IPS-20b (cell line): ENCODE results near the gene CNTN4.

Experiments
- H3K27ac ChIP-seq: one replicate; pipeline ENCODE4 v1.5.1; 2013; ENCODE audit warnings: low read length
- H3K27me3 ChIP-seq: 2 replicates; pipeline ENCODE4 v1.6.1; 2013; ENCODE audit warnings: mild to moderate bottlenecking, low read length, inconsistent platforms; ENCODE audit not compliant: insufficient read depth
- H3K36me3 ChIP-seq: 2 replicates; pipeline ENCODE4 v1.6.1; 2013; ENCODE audit warnings: low read depth, mild to moderate bottlenecking, inconsistent platforms, low read length, moderate library complexity; ENCODE audit not compliant: insufficient read depth
- H3K4me1 ChIP-seq: 2 replicates; pipeline ENCODE4 v1.6.1; 2013; ENCODE audit warnings: mild to moderate bottlenecking, control low read depth, inconsistent platforms, low read length, moderate library complexity; ENCODE audit not compliant: insufficient read depth
- H3K4me3 ChIP-seq: 2 replicates; pipeline ENCODE4 v1.5.1; 2013; ENCODE audit warnings: mild to moderate bottlenecking, low read length, inconsistent platforms
- H3K9ac ChIP-seq: 2 replicates; pipeline ENCODE4 v1.6.1; 2013; ENCODE audit warnings: low read depth, mild to moderate bottlenecking, inconsistent platforms, low read length, moderate library complexity
- H3K9me3 ChIP-seq: 2 replicates; pipeline ENCODE4 v1.6.1; 2013; ENCODE audit warnings: mild to moderate bottlenecking, low read depth, low read length, inconsistent platforms; ENCODE audit not compliant: insufficient read depth

The CNTN4 gene

GRCh38 chr3:2995195-2995594 is 896.5 kb downstream of the CNTN4 start:
- Histone ChIP-seq H3K27me3 (no peaks in the 10 kb centered on the region), H3K27ac (no peak overlapping the region), H3K4me1 (peaks cover 2% of the 10 kb centered on the region; the same call in 1 of the 2 replicates), H3K9ac (no peak overlapping the region), H3K9me3 (no peaks in the 10 kb centered on the region), H3K4me3 (no peak overlapping the region), H3K36me3 (no peaks in the 10 kb centered on the region)

DNA sequence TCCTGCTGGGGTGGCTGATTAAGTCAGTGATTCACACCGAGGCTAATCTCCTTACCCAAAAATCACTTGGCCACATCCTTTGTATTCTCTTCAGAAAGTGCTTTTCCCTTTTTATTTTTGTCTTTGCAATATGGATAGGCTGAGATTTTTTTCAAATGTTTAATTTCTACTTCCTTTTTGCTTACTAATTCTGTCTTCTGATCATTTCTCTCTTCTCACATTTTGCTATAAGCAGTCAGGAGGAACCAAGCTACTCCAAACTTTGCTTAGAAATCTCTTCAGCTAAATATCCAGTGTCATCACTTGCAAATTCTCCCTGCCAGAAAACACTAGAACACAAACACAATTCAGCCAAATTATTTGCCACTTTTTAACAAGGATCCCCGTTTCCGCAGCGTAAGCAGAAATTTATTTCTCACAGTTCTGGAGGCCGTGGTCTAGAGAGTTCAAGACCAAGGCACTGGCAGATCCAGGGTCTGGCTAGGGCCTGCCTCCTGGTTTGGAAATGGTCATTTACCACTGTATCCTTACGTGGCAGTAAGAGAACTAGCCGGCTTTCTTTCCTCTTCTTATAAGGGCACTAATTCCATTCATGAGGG is 906.6 kb downstream of the CNTN4 start:
- Histone ChIP-seq H3K27me3 (no peaks in the 10 kb centered on the region; the same call in 1 of the 2 replicates), H3K9me3 (no peaks in the 10 kb centered on the region), H3K9ac (no peak overlapping the region), H3K27ac (no peak overlapping the region), H3K4me1 (peaks cover 8% of the 10 kb centered on the region), H3K4me3 (no peak overlapping the region), H3K36me3 (no peaks in the 10 kb centered on the region)

GRCh38 chr3:3013317-3014052 is 914.8 kb downstream of the CNTN4 start:
- Histone ChIP-seq H3K9me3 (no peaks in the 10 kb centered on the region), H3K4me1 (peaks cover 27% of the 10 kb centered on the region), H3K4me3 (no peak overlapping the region), H3K27ac (no peak overlapping the region), H3K27me3 (no peaks in the 10 kb centered on the region), H3K36me3 (no peaks in the 10 kb centered on the region), H3K9ac (no peak overlapping the region)

GRCh38 chr3:3015185-3016089 is 916.8 kb downstream of the CNTN4 start:
- Histone ChIP-seq H3K4me1 (peaks cover 23% of the 10 kb centered on the region), H3K27me3 (no peaks in the 10 kb centered on the region), H3K4me3 (no peak overlapping the region), H3K9ac (no peak overlapping the region), H3K9me3 (no peaks in the 10 kb centered on the region), H3K27ac (no peak overlapping the region), H3K36me3 (no peaks in the 10 kb centered on the region)

GRCh38 chr3:3016226-3016625 is 917.6 kb downstream of the CNTN4 start:
- Histone ChIP-seq H3K9ac (no peak overlapping the region), H3K4me1 (peaks cover 26% of the 10 kb centered on the region), H3K27me3 (no peaks in the 10 kb centered on the region), H3K9me3 (no peaks in the 10 kb centered on the region), H3K4me3 (no peak overlapping the region), H3K36me3 (no peaks in the 10 kb centered on the region), H3K27ac (no peak overlapping the region)

DNA sequence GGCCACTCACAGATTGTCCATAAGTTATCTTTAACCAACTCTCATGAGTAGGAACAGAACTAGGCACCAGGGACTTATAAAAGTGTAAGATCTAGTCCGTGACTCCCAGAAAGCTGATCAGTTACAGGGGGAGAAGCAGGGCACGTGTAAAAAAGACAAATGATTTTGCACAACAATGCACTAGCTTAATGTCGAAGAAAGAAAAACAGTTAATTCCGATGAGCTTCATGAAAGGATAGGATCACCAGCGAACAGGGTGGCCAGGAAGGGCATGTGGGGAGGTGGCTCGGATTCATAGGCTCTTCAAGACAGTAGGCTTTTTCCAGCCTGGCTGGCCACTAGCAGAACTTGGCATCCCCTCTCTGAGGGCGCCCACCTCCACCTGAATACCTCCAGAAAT is 921.5 kb downstream of the CNTN4 start:
- Histone ChIP-seq H3K9me3 (no peaks in the 10 kb centered on the region), H3K4me1 (peaks cover 18% of the 10 kb centered on the region), H3K27ac (no peak overlapping the region), H3K4me3 (no peak overlapping the region), H3K27me3 (no peaks in the 10 kb centered on the region), H3K9ac (no peak overlapping the region), H3K36me3 (no peaks in the 10 kb centered on the region)

DNA sequence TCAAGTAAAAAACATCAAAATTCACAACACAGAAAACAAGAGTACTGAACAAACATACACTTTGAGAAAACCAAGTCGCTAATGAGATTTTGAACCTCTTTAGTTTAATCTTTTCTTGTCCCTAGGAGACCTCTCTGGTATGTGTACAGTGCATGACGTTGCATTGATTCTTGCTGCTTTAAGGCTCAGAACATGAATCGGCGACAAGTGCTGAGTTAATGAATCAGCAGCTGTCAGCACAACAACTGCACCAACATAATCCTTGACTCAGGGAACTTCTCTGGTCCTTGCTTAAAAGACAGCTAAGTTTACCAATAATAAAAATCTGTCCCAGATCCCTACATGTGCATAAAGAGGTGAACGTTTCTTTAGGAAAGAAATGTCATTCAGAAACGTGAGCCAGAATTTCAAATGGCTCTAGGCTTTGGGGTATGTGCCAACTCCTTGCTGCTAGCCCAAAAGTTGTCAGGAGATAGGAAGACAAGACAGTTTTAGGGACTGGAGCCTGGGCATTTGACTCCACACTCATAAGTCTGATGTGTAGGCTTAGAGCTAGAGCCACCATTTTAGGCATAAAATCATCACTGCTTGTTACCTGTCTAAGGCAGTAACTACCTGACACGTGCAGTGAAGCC is 924.6 kb downstream of the CNTN4 start:
- no peaks in the 10 kb centered on the region for H3K9me3 ChIP-seq
- peaks cover 4% of the 10 kb centered on the region; the same call in 1 of the 2 replicates for H3K4me1 ChIP-seq
- no peak overlapping the region for H3K27ac ChIP-seq
- no peak overlapping the region for H3K9ac ChIP-seq
- no peaks in the 10 kb centered on the region for H3K36me3 ChIP-seq
- H3K4me3 ChIP-seq = no peak overlapping the region
- H3K27me3 ChIP-seq = no peaks in the 10 kb centered on the region

GRCh38 chr3:3027976-3028567 is 929.4 kb downstream of the CNTN4 start:
- no peaks in the 10 kb centered on the region for H3K9me3 ChIP-seq
- no peak overlapping the region for H3K27ac ChIP-seq
- H3K27me3 ChIP-seq = no peaks in the 10 kb centered on the region
- H3K4me1 ChIP-seq = 0 out of 2 replicates have a peak, but pooled peaks cover 2% of the 10 kb centered on the region
- H3K9ac ChIP-seq = no peak overlapping the region
- no peaks in the 10 kb centered on the region for H3K36me3 ChIP-seq
- H3K4me3 ChIP-seq = no peak overlapping the region

GRCh38 chr3:3031326-3031725 is 932.7 kb downstream of the CNTN4 start:
- H3K4me3 ChIP-seq = no peak overlapping the region
- H3K27me3 ChIP-seq = no peaks in the 10 kb centered on the region
- no peaks in the 10 kb centered on the region for H3K9me3 ChIP-seq
- no peak overlapping the region for H3K27ac ChIP-seq
- H3K4me1 ChIP-seq = 0 out of 2 replicates have a peak, but pooled peaks cover 2% of the 10 kb centered on the region
- H3K9ac ChIP-seq = no peak overlapping the region
- no peaks in the 10 kb centered on the region for H3K36me3 ChIP-seq

DNA sequence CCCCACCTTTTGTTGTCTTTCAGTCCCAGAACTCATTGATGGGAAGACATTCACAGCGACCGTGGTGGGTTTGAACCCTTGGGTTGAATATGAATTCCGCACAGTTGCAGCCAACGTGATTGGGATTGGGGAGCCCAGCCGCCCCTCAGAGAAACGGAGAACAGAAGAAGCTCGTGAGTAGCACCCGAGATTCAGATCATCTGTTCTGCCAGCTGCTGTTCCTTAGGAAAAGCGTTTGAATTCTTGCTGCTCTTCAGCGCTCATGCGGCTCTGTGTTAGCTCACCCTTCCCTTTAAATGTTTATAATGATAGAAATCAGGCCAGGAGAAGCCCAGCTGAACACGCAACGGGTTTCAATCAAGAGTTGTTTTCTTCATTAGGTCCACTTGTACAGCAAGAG is 938.5 kb downstream of the CNTN4 start:
- 0 out of 2 replicates have a peak, but pooled peaks cover 2% of the 10 kb centered on the region for H3K4me1 ChIP-seq
- H3K27me3 ChIP-seq = no peaks in the 10 kb centered on the region; the same call in 1 of the 2 replicates
- no peaks in the 10 kb centered on the region for H3K9me3 ChIP-seq
- H3K36me3 ChIP-seq = no peaks in the 10 kb centered on the region
- H3K9ac ChIP-seq = no peak overlapping the region
- no peak overlapping the region for H3K27ac ChIP-seq
- no peak overlapping the region for H3K4me3 ChIP-seq
